Keratinocyte (primary cell): ENCODE results near the gene OR52W1. TPM values are rescaled to one million over a fixed set of nuclear protein-coding genes. Genes with fewer than 3 reads are reported as not detected.
"Not testable (repeated sequence)": the region's sequence is repeated elsewhere in the genome, so short reads cannot be mapped to it uniquely, and the experiment has no call there.

Experiments used
- DNase-seq: peaks from one replicate; pipeline ENCODE4 v3.0.0-alpha.2; 2011; ENCODE audit warnings: low read depth, missing footprints, low spot score
- FAIRE-seq: peaks from 2 replicates; lab custom pipeline; 2011; peaks lifted over from hg19 to GRCh38; lab: Jason Lieb, UNC
- H2AFZ ChIP-seq: 2 replicates; pipeline ENCODE4 v1.6.0; 2012; ENCODE audit warnings: low read length, control low read depth, inconsistent platforms; ENCODE audit not compliant: control insufficient read depth
- H3K27ac ChIP-seq: 2 replicates; pipeline ENCODE4 v1.5.1; 2011; ENCODE audit warnings: low read length; ENCODE audit not compliant: control insufficient read depth, insufficient read depth
- H3K27me3 ChIP-seq: 3 replicates; pipeline ENCODE4 v1.6.0; 2011; ENCODE audit warnings: low read length; ENCODE audit not compliant: control insufficient read depth, insufficient read depth; ENCODE audit errors: extremely low read depth
- H3K36me3 ChIP-seq, 2 experiments: 2 replicates in 1 of 2; 3 replicates in 1 of 2; pipeline ENCODE4 v1.5.1; 2011; ENCODE audit warnings: low read length in 2 of 2, mild to moderate bottlenecking in 1 of 2; ENCODE audit not compliant: control insufficient read depth in 2 of 2, insufficient read depth in 2 of 2; ENCODE audit errors: extremely low read depth in 1 of 2
- H3K4me1 ChIP-seq: 3 replicates; pipeline ENCODE4 v1.5.1; 2011; ENCODE audit warnings: low read length; ENCODE audit not compliant: control insufficient read depth, insufficient read depth; ENCODE audit errors: extremely low read depth
- H3K4me2 ChIP-seq: 3 replicates; pipeline ENCODE4 v1.6.0; 2011; ENCODE audit warnings: low read depth, low read length; ENCODE audit not compliant: control insufficient read depth, insufficient read depth; ENCODE audit errors: extremely low read depth
- H3K4me3 ChIP-seq, 3 experiments: fragments of 200-600 bp in 1 of 3; sonication (generic) in 1 of 3; 2 replicates in 2 of 3; 3 replicates in 1 of 3; pipeline ENCODE4 v1.5.1; 2011 to 2016; ENCODE audit warnings: low read length in 3 of 3, mild to moderate bottlenecking in 3 of 3, control low read depth in 2 of 3, inconsistent platforms in 1 of 3, low read depth in 1 of 3, mixed read lengths in 1 of 3, mixed run types in 1 of 3, moderate library complexity in 1 of 3; ENCODE audit not compliant: control insufficient read depth in 2 of 3, insufficient read depth in 2 of 3; ENCODE audit errors: extremely low read depth in 1 of 3
- H3K79me2 ChIP-seq: 2 replicates; pipeline ENCODE4 v1.6.0; 2012; ENCODE audit warnings: low read length; ENCODE audit not compliant: control insufficient read depth, insufficient read depth
- H3K9ac ChIP-seq: 3 replicates; pipeline ENCODE4 v1.6.0; 2011; ENCODE audit warnings: low read length; ENCODE audit not compliant: control insufficient read depth, insufficient read depth; ENCODE audit errors: extremely low read depth
- H3K9me1 ChIP-seq: 3 replicates; pipeline ENCODE4 v1.6.0; 2011; ENCODE audit warnings: low read length; ENCODE audit not compliant: control insufficient read depth, insufficient read depth; ENCODE audit errors: extremely low read depth
- H3K9me3 ChIP-seq: 2 replicates; pipeline ENCODE4 v1.5.1; 2012; ENCODE audit warnings: low read depth, low read length; ENCODE audit not compliant: control insufficient read depth
- H4K20me1 ChIP-seq: 3 replicates; pipeline ENCODE4 v1.6.0; 2011; ENCODE audit warnings: low read length; ENCODE audit not compliant: control insufficient read depth, insufficient read depth; ENCODE audit errors: extremely low read depth
- CTCF ChIP-seq, 3 experiments: IDR thresholded peaks in 1 of 3; conservative IDR thresholded peaks in 1 of 3; optimal IDR thresholded peaks in 1 of 3; 2 replicates in 2 of 3; 3 replicates in 1 of 3; pipeline versions ENCODE3 to v1.5.1; 2011; ENCODE audit warnings: low read length in 3 of 3, mild to moderate bottlenecking in 3 of 3, moderate library complexity in 2 of 3, control low read depth in 1 of 3, inconsistent platforms in 1 of 3; ENCODE audit not compliant: insufficient read depth in 2 of 3; ENCODE audit errors: extremely low read depth in 1 of 3
- EZH2 ChIP-seq: IDR thresholded peaks from one replicate; pipeline ENCODE4 v1.6.1; 2012; ENCODE audit warnings: inconsistent platforms, mild to moderate bottlenecking, low read length, moderate library complexity
- dilution Hi-C: fragments of 300-500 bp; cut with MboI; formaldehyde crosslinking; loops from one replicate; pipeline ENCODE4 v1.7.0; 2020; ENCODE audit warnings: low sequenced_read_pairs; ENCODE audit not compliant: extremely low pct_ligation_motif_present
- polyA plus RNA-seq, 5 experiments: library from polyadenylated mRNA; depleted of rRNA in 3 of 5; stranded (reverse) in 3 of 5; stranded (forward) in 1 of 5; unstranded in 1 of 5; fragments of >200 nt; gene quantifications; 1 replicate in 1 of 5; 2 replicates in 3 of 5; 3 replicates in 1 of 5; pipeline versions ENCODE4 v1.2.1 to v1.2.3, GENCODE V29; 2011 to 2012; ENCODE audit warnings: missing spikeins in 2 of 5, low read depth in 1 of 5, low replicate concordance in 1 of 5

OR52W1 gene
- polyA plus RNA-seq, 1 donor (not counting 4 experiments of a cell fraction or from before 2014, with no cell fraction given) = not detected

- H3K36me3 ChIP-seq = no peaks in the 10 kb centered on the region
- no peak for DNase-seq
Observed at GRCh38 chr11:6245536-6245935, 46.5 kb downstream of the OR52W1 start.

GRCh38 chr11:6248248-6248647, 49.2 kb downstream of the OR52W1 start:
- Histone ChIP-seq H3K9me3 (no peaks in the 10 kb centered on the region), H3K4me1 (peaks cover 22% of the 10 kb centered on the region)
- no peak for DNase-seq

More at GRCh38 chr11:6245536-6245935, 46.5 kb downstream of the OR52W1 start:
- TF ChIP-seq EZH2 = no peak
- no peak for TF ChIP-seq CTCF (optimal IDR thresholded peaks at IDR 0.05 in 1 of 3, IDR thresholded peaks at IDR 0.05 in 1 of 3, conservative IDR thresholded peaks at IDR 0.05 in 1 of 3; ENCODE audit: extremely low read depth in 1 of 3, insufficient read depth in 2 of 3, low read length in 3 of 3)
- H3K4me3 ChIP-seq = no peak overlapping the region
- no peaks in the 10 kb centered on the region for H3K27me3 ChIP-seq
- H3K79me2 ChIP-seq = no peaks in the 10 kb centered on the region
- peak; percentile 92 for FAIRE-seq
- dilution Hi-C loops = no loop called here
- H3K9me3 ChIP-seq = no peaks in the 10 kb centered on the region
- H4K20me1 ChIP-seq = no peaks in the 10 kb centered on the region
- no peak overlapping the region for H3K9ac ChIP-seq
- peak overlapping the region; percentile 23 for H2AFZ ChIP-seq
- H3K9me1 ChIP-seq = no peaks in the 10 kb centered on the region
- H3K4me1 ChIP-seq = peaks cover 22% of the 10 kb centered on the region
- H3K27ac ChIP-seq = no peak overlapping the region
- peak overlapping the region; percentile 45 for H3K4me2 ChIP-seq

GRCh38 chr11:6248897-6249296, 49.9 kb downstream of the OR52W1 start:
- H3K27ac ChIP-seq, H3K9ac ChIP-seq, H3K36me3 ChIP-seq, H3K4me3 ChIP-seq, H4K20me1 ChIP-seq, H3K79me2 ChIP-seq, H2AFZ ChIP-seq, H3K9me1 ChIP-seq, H3K4me2 ChIP-seq, H3K9me3 ChIP-seq, H3K27me3 ChIP-seq, DNase-seq, FAIRE-seq, dilution Hi-C loops: not testable (repeated sequence)
- H3K4me1 ChIP-seq = peaks cover 22% of the 10 kb centered on the region

More at GRCh38 chr11:6248248-6248647, 49.2 kb downstream of the OR52W1 start:
- TF ChIP-seq EZH2 = no peak
- no peak for TF ChIP-seq CTCF (optimal IDR thresholded peaks at IDR 0.05 in 1 of 3, IDR thresholded peaks at IDR 0.05 in 1 of 3, conservative IDR thresholded peaks at IDR 0.05 in 1 of 3; ENCODE audit: extremely low read depth in 1 of 3, insufficient read depth in 2 of 3, low read length in 3 of 3)
- H4K20me1 ChIP-seq = no peaks in the 10 kb centered on the region
- dilution Hi-C loops = no loop called here
- no peak for FAIRE-seq
- H3K27me3 ChIP-seq = no peaks in the 10 kb centered on the region
- no peaks in the 10 kb centered on the region for H3K36me3 ChIP-seq
- no peak overlapping the region for H3K4me3 ChIP-seq
- H2AFZ ChIP-seq = no peak overlapping the region
- no peak overlapping the region for H3K4me2 ChIP-seq
- no peaks in the 10 kb centered on the region for H3K9me1 ChIP-seq
- H3K27ac ChIP-seq = no peak overlapping the region
- no peaks in the 10 kb centered on the region for H3K79me2 ChIP-seq
- no peak overlapping the region for H3K9ac ChIP-seq
